NCI-H2171 treated with DMSO at 0.1 percent for 48 hours (cell line): ENCODE results near the gene MAML1.

Experiments
- DNase-seq: peaks from one replicate; lab custom pipeline; 2025; lab: John Stamatoyannopoulos, UW

MAML1 gene

GRCh38 chr5:179793468-179794139 lies 61.0 kb downstream of the MAML1 start, which contains the start of gene LTC4S:
TSS of gene LTC4S (plus strand) at chr5:179793986. CDS start at chr5:179794081, 95 bp downstream.
- DNase-seq, result no peak

GRCh38 chr5:179794171-179794570 lies 61.5 kb downstream of the MAML1 start:
- DNase-seq, result no peak

GRCh38 chr5:179794575-179794974 lies 62.0 kb downstream of the MAML1 start:
- no peak for DNase-seq

GRCh38 chr5:179795049-179795862 lies 62.6 kb downstream of the MAML1 start:
- DNase-seq, result peak; percentile 3

- DNase-seq, result peak; percentile 40
These were observed 63.5 kb downstream of the MAML1 start for GRCh38 chr5:179795863-179796833.

- no peak for DNase-seq
These were observed 64.4 kb downstream of the MAML1 start for GRCh38 chr5:179796877-179797608.

- no peak for DNase-seq
These were observed 65.1 kb downstream of the MAML1 start for GRCh38 chr5:179797741-179798140.

GRCh38 chr5:179798144-179798770 lies 65.6 kb downstream of the MAML1 start:
- DNase-seq, result no peak

GRCh38 chr5:179798771-179799643 lies 66.4 kb downstream of the MAML1 start:
- DNase-seq, result no peak

GRCh38 chr5:179799644-179799973 lies 67.0 kb downstream of the MAML1 start:
- no peak for DNase-seq

GRCh38 chr5:179800071-179800695 lies 67.6 kb downstream of the MAML1 start:
- DNase-seq, result no peak

GRCh38 chr5:179800696-179801201 lies 68.1 kb downstream of the MAML1 start:
- no peak for DNase-seq

- DNase-seq, result no peak
These were observed 68.9 kb downstream of the MAML1 start for GRCh38 chr5:179801304-179802206.

- no peak for DNase-seq
These were observed 69.7 kb downstream of the MAML1 start for GRCh38 chr5:179802207-179802883.

GRCh38 chr5:179802950-179803562 lies 70.4 kb downstream of the MAML1 start:
- peak; percentile 5 for DNase-seq

- DNase-seq, result no peak
These were observed 71.3 kb downstream of the MAML1 start for GRCh38 chr5:179803651-179804554.
